Ovary (tissue), 3 donors: ENCODE results near the gene ARHGEF25.

Experiments
- CTCF ChIP-seq, 3 donors: fragments of 450-650 bp in 2 of 3; fragments of 200-600 bp in 1 of 3; IDR thresholded peaks; one replicate each; pipeline versions ENCODE4 v1.5.1 to v1.8.0; 2016 to 2022; ENCODE audit warnings: antibody characterized with exemption in 3 of 3, mild to moderate bottlenecking in 1 of 3
- EP300 ChIP-seq: sonication (generic); formaldehyde crosslinking; IDR thresholded peaks from one replicate; pipeline ENCODE4 v1.6.1; 2017; ENCODE audit warnings: antibody characterized with exemption
- POLR2A ChIP-seq: fragments of 450-650 bp; IDR thresholded peaks from one replicate; pipeline ENCODE4 v1.6.1; 2017; ENCODE audit warnings: antibody characterized with exemption, mild to moderate bottlenecking, moderate library complexity
- donor health status: DM: no; HTN: no; CAD: no.

GRCh38 chr12:57584050-57584449 lies 27.2 kb upstream of the ARHGEF25 start:
- TF ChIP-seq POLR2A (no peak), CTCF (IDR thresholded peaks at IDR 0.05) (no peak), EP300 (no peak)
